ENCODE measurements around the gene MUC15.
A peak's percentile ranks its signal among the peaks of the same experiment; 100 is the strongest.
"Not testable (repeated sequence)": the region's sequence is repeated elsewhere in the genome, so short reads cannot be mapped to it uniquely, and the experiment has no call there.

MUC15 gene

GRCh38 chr11:26571861-26572654 lies at the start of gene MUC15:
TSS of gene MUC15 (minus strand) at chr11:26572263. CDS start at chr11:26567094, 5,169 bp downstream.
- DNase-seq (ENCODE audit: low read depth, low spot score) = peak; percentile 64

- DNase-seq (ENCODE audit: low read depth, low spot score) = no peak
Measured at GRCh38 chr11:26621132-26621531, 49.1 kb upstream of the MUC15 start.

DNA sequence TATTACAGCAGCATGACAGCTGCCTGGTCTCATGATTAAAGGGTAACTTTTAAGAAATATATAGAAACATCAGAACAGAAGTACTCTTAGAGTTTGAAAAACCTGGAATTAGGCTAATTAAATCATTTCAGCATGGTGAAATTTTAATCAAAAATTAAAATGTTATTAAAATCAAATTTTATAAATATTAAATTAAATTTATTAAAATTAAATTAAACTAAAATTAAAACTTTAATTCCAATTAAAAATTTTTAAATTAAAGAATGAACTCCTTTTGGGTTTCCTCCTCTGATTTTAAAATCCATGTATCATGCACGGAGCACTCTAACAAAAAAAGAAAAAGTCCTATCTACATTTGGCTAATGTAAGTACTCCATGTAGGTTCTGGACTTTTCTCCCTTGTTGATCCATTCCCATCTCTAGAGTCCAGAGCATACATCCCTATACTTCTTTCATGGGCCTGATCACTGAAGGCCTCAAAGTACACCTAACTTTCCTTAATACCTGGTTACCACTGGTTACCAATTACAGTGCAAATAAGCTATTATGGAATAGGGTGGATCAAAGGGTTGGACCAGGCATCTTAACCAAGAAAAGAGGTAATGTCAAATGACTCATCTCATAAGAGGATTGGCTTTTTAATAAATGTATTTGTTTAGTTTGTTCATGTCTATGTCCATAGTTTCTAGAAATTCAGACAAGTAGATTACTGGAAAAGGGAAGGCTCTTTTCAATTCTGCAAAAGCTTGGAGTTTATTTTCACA lies 48.4 kb upstream of the MUC15 start:
- DNase-seq (ENCODE audit: low read depth, low spot score) = no peak

GRCh38 chr11:26618441-26618840 lies 46.4 kb upstream of the MUC15 start:
- no peak for DNase-seq (ENCODE audit: low read depth, low spot score)

DNA sequence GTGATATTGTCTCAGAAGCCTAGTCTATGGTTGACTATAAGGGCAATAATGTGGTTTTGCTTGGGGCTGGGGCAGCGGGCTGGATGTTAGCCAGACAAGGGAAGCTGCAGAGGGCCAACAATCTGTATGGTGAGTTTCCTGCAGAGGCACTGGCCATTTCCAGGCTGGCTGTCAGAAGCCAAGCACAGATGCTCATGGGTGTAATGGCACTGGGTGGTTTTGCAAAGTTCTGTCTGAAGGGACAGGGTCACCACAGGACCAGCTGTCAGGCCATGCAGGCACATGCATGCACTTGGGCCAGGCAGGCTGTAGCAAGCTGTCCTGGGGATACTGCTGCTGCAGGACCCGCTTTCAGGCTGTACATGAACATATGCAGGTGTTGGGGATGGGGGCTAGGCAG lies 41.7 kb upstream of the MUC15 start:
- DNase-seq (ENCODE audit: low read depth, low spot score) = no peak

- DNase-seq (ENCODE audit: low read depth, low spot score) = no peak
Measured at GRCh38 chr11:26608507-26609146, 36.6 kb upstream of the MUC15 start.

GRCh38 chr11:26607725-26608506 lies 35.9 kb upstream of the MUC15 start:
- no peak for DNase-seq (ENCODE audit: low read depth, low spot score)

GRCh38 chr11:26599876-26600434 lies 27.9 kb upstream of the MUC15 start:
- no peak for DNase-seq (ENCODE audit: low read depth, low spot score)

DNA sequence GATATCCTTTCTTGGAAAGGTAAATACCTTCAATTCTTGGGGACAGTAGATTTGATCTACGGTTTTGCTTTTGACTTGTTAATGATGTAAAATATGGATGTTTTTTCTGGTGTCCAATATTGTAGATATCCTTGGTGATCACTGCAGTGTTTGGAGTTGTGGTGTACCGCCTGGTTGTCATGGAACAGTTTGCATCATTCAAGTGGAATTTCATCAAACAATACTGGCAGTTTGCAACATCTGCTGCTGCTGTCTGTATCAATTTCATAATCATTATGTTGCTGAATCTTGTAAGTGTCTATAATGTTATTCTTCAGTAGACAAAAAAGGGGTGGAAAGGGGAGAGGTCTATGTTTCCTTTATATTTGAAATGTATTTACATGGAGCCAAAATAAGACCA lies 27.4 kb upstream of the MUC15 start:
- DNase-seq (ENCODE audit: low read depth, low spot score) = no peak

DNA sequence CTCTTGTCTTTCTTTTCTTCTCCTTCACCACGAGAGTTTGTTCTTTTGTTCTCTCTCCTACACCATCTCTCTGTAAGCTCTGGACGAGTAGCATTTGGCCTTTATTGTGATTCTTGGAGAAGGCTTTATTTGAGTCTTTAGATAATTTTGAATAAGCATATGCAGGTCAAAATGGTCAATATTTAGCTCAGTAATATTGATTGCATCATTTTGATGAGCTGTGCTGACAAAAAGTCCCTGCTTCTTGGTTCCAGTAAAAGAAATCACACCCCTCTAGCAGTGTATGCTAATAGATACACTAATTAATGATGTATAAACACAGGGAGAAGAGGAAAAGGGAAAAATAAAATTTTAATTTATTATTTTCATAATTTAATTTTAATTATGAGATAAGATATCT lies 25.8 kb upstream of the MUC15 start:
- no peak for DNase-seq (ENCODE audit: low read depth, low spot score)

GRCh38 chr11:26597049-26597689 lies 25.1 kb upstream of the MUC15 start:
- DNase-seq (ENCODE audit: low read depth, low spot score) = not testable (repeated sequence)

DNA sequence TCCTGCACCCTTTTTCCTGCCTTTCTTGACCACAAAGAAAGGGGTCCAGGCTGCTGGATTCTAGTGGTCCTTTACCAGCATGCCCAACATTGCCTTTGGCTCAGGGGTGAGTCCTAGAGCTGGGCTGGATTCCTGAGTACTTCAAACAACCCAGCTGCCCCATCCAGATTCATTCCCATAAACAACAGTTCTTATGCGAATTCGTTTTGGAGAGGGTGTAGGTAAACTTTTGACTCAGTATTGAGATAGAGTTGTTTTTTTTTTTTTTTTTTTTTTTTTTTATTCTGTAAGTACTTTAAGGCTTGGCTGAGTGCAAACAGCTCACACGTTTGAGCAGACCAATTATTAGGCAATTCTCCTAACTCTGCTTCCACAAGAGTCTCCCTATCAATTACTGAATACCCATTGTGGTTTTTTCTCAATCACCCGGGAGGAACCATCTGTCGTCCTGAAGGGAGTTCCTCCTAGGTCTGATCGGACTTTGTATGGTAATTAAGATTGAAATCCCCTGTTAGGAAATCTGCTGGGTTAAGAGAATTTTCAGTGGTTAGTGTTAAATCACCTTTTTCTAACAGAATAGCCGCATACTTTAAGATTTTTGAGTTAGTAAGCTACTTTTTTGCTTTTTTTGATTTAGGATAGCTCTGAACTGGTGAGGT lies 23.3 kb upstream of the MUC15 start:
- DNase-seq (ENCODE audit: low read depth, low spot score) = not testable (repeated sequence)

DNA sequence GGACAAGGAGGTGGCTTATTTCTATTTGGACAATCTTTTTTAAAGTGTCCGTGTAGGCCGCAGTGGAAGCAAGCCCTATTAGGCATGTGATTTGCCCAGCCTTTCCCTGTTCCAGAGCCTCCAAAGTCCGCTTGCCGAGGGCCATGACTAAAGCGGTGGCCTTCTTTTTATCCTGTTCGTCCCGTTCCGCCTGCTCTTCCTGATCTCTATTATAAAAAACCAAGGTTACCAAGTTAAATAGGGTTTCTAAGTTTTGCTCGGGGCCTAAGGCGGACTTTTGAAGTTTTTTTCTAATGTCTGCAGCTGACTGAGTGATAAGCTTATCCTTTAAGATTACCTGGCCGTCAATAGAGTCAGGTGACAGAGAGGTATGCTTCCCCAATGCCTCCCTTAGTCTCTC lies 21.6 kb upstream of the MUC15 start:
- DNase-seq (ENCODE audit: low read depth, low spot score) = peak; percentile 4

- DNase-seq (ENCODE audit: low read depth, low spot score) = no peak
Measured at GRCh38 chr11:26587073-26587472, 15.0 kb upstream of the MUC15 start.

- DNase-seq (ENCODE audit: low read depth, low spot score) = no peak
Measured at GRCh38 chr11:26584818-26585217, 12.8 kb upstream of the MUC15 start.

GRCh38 chr11:26583550-26583949 lies 11.5 kb upstream of the MUC15 start:
- no peak for DNase-seq (ENCODE audit: low read depth, low spot score)

DNA sequence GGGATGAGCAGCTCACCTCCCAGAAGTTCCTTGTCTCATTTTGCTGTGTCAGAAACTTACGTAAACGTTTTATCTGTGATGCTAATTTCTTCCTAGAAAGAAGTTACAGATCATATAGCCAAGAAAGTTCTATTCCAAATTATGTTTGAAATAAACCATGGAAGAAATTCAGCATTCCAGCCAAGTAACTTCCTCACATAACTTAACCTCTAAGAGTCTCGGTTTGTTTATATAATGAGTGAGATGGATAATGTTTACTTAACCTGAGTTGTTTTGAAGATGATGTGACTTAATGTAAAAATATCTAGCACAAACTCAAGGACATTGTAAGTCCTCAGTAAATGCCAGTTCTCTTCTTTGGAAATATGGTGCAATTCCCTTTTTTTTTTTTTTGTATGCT lies 8.9 kb upstream of the MUC15 start:
- no peak for DNase-seq (ENCODE audit: low read depth, low spot score)

GRCh38 chr11:26579683-26580082 lies 7.6 kb upstream of the MUC15 start:
- no peak for DNase-seq (ENCODE audit: low read depth, low spot score)

- no peak for DNase-seq (ENCODE audit: low read depth, low spot score)
Measured at GRCh38 chr11:26578998-26579661, 7.1 kb upstream of the MUC15 start.

DNA sequence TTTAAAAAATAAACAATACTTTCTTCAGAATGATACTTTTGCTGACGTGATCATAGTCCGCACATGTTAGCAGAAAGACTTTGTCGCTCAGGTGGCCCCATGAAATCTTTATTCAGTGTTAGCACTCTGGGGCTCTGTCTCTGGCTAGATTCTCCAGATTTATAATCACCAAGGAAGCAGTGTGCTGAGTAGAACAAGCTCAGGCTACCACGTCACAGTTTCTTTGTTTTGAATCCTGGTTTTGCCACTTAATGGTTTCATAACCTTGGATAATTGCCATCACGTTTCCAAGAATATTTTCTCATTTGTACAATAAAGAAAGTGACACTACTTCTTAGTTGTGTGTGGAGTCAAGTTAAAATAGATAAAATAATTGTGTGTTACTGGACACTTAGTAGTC lies 3.9 kb upstream of the MUC15 start:
- DNase-seq (ENCODE audit: low read depth, low spot score) = no peak

Data from ELF-1 (cell line).